HCT116 (cell line): ENCODE results near the gene PLVAP. TPM values are rescaled to one million over a fixed set of nuclear protein-coding genes. Genes with fewer than 3 reads are reported as not detected.
A peak's percentile ranks its signal among the peaks of the same experiment; 100 is the strongest.

Source experiments
- ATAC-seq: fragments of 200-7000 bp; cut with Tn5 transposase; 2 replicates; pipeline ENCODE4 v1.9.1; 2020; ENCODE audit warnings: mild to moderate bottlenecking, moderate library complexity
- BruUV-seq: library from RNA; stranded (reverse); fragments of 400-500 nt; replicated peaks from 2 replicates; lab custom pipeline; 2021; lab: Mats Ljungman, UMichigan
- CTCF ChIA-PET: fragments of 300-600 bp; sonication (Branson Sonifier 250); formaldehyde crosslinking; loops from one replicate; lab custom pipeline; 2021; ENCODE audit warnings: antibody characterized with exemption; lab: Charles Lee
- POLR2A ChIA-PET: fragments of 300-600, 350-600 bp; sonication (Branson Sonifier 250); formaldehyde crosslinking; loops from one replicate; lab custom pipeline; 2021; ENCODE audit warnings: antibody characterized with exemption; lab: Charles Lee
- RAD21 ChIA-PET, 2 experiments: fragments of 300-600 bp; sonication (Branson Sonifier 250); formaldehyde crosslinking; loops; one replicate each; lab custom pipeline; 2023; ENCODE audit warnings: low total read pairs in 2 of 2; ENCODE audit not compliant: uncharacterized antibody in 2 of 2, unreplicated experiment in 2 of 2, low non-redundant PET in 1 of 2; lab: Charles Lee
- DNase-seq: peaks from one replicate; pipeline ENCODE4 v3.0.0-alpha.2; 2010; ENCODE audit warnings: low read depth, low spot score
- H2AFZ ChIP-seq: fragments of 200-600 bp; shearing (Covaris generic), sonication (generic); 2 replicates; pipeline ENCODE4 v1.6.1; 2017; ENCODE audit warnings: low read depth, mixed run types, mixed read lengths, antibody characterized with exemption, low read length; ENCODE audit not compliant: poor library complexity, severe bottlenecking
- H3K27ac ChIP-seq: 2 replicates; pipeline ENCODE4 v1.5.1; 2012; ENCODE audit warnings: low read depth, low read length
- H3K27me3 ChIP-seq: fragments of 200-600 bp; sonication (generic); 2 replicates; pipeline ENCODE4 v1.6.1; 2016; ENCODE audit warnings: mixed run types, low read length, mixed read lengths; ENCODE audit not compliant: insufficient read depth
- H3K36me3 ChIP-seq, 2 experiments: fragments of 200-500 bp in 1 of 2; fragments of 200-600 bp in 1 of 2; sonication (Bioruptor generic) in 1 of 2; sonication (generic) in 1 of 2; 2 replicates each; pipeline versions ENCODE4 v1.5.1 to v1.6.1; 2014 to 2016; ENCODE audit warnings: low read length in 2 of 2, inconsistent platforms in 1 of 2, mixed read lengths in 1 of 2, mixed run types in 1 of 2; ENCODE audit not compliant: insufficient read depth in 2 of 2, control insufficient read depth in 1 of 2
- H3K4me1 ChIP-seq, 2 experiments: fragments of 200-600 bp in 1 of 2; sonication (generic) in 1 of 2; 2 replicates each; pipeline versions ENCODE4 v1.5.1 to v1.6.1; 2012 to 2017; ENCODE audit warnings: low read length in 2 of 2, inconsistent platforms in 1 of 2, mild to moderate bottlenecking in 1 of 2, mixed read lengths in 1 of 2, mixed run types in 1 of 2, moderate library complexity in 1 of 2; ENCODE audit not compliant: insufficient read depth in 2 of 2, control insufficient read depth in 1 of 2
- H3K4me2 ChIP-seq: fragments of 200-600 bp; sonication (generic); 2 replicates; pipeline ENCODE4 v1.6.1; 2017; ENCODE audit warnings: mixed run types, low read length, mixed read lengths
- H3K4me3 ChIP-seq, 2 experiments: fragments of 200-600 bp in 1 of 2; sonication (generic) in 1 of 2; replicated peaks in 1 of 2; 2 replicates each; pipeline ENCODE4 v1.5.1; 2011 to 2016; ENCODE audit warnings: low read length in 2 of 2, control low read depth in 1 of 2, low read depth in 1 of 2, mild to moderate bottlenecking in 1 of 2, mixed read lengths in 1 of 2, mixed run types in 1 of 2
- H3K79me2 ChIP-seq: fragments of 200-600 bp; sonication (generic); 2 replicates; pipeline ENCODE4 v1.6.1; 2017; ENCODE audit warnings: mild to moderate bottlenecking, mixed run types, low read length, moderate library complexity, mixed read lengths; ENCODE audit not compliant: insufficient read depth
- H3K9ac ChIP-seq: fragments of 200-600 bp; sonication (generic); 2 replicates; pipeline ENCODE4 v1.6.1; 2016; ENCODE audit warnings: low read length, mixed read lengths
- H3K9me2 ChIP-seq: fragments of 200-600 bp; sonication (generic), shearing (Covaris generic); 2 replicates; pipeline ENCODE4 v1.6.1; 2017; ENCODE audit warnings: mixed run types, mild to moderate bottlenecking, moderate library complexity; ENCODE audit not compliant: insufficient read depth
- H3K9me3 ChIP-seq, 2 experiments: fragments of 200-500 bp in 1 of 2; fragments of 200-600 bp in 1 of 2; sonication (Bioruptor generic) in 1 of 2; sonication (generic) in 1 of 2; 2 replicates each; pipeline ENCODE4 v1.6.1; 2014 to 2017; ENCODE audit warnings: low read length in 2 of 2, mixed read lengths in 2 of 2, inconsistent platforms in 1 of 2, low read depth in 1 of 2, mild to moderate bottlenecking in 1 of 2, mixed run types in 1 of 2, moderate library complexity in 1 of 2; ENCODE audit not compliant: control insufficient read depth in 1 of 2, insufficient read depth in 1 of 2
- H4K20me1 ChIP-seq: fragments of 200-600 bp; sonication (generic), shearing (Covaris generic); 2 replicates; pipeline ENCODE4 v1.6.1; 2017; ENCODE audit warnings: mixed run types, mild to moderate bottlenecking, moderate library complexity; ENCODE audit not compliant: insufficient read depth
- CBX3 ChIP-seq: IDR thresholded peaks from 2 replicates; pipeline ENCODE4 v1.6.1; 2012; ENCODE audit warnings: low read depth
- JUND ChIP-seq: IDR thresholded peaks from 2 replicates; pipeline ENCODE4 v1.6.1; 2012
- MAX ChIP-seq: IDR thresholded peaks from 2 replicates; pipeline ENCODE4 v1.6.1; 2012
- REST ChIP-seq: IDR thresholded peaks from 2 replicates; pipeline ENCODE4 v1.6.1; 2012; ENCODE audit warnings: low read depth
- SP1 ChIP-seq: IDR thresholded peaks from 2 replicates; pipeline ENCODE4 v1.6.1; 2012; ENCODE audit warnings: low read depth
- intact Hi-C: fragments of 100-400 bp; cut with micrococcal nuclease; formaldehyde crosslinking; loops from 2 replicates; pipeline ENCODE4 v1.10.0; 2022
- total RNA-seq: library from RNA; stranded (reverse); gene quantifications from one replicate; pipeline ENCODE4 v1.2.1, GENCODE V29; 2021; ENCODE audit not compliant: unreplicated experiment

The PLVAP gene
- total RNA-seq, 1 experiment from 2014 or later = 0.47 TPM

GRCh38 chr19:17393914-17394313, 16.8 kb upstream of the PLVAP start, which contains the start of gene CCDC194:
Gene CCDC194, minus strand, starts transcription at chr19:17394196. Its CDS starts 38 bp downstream, at chr19:17394158.
- ATAC-seq = no peak
- intact Hi-C loops = no loop called here
- POLR2A ChIA-PET = interaction anchor here (0.9 kb wide), 1 partner anchor 115 kb away, joined by 3 read pairs; no protein-coding TSS in a partner anchor
- H3K9me3 ChIP-seq = no peaks in the 10 kb centered on the region
- CTCF ChIA-PET = interaction anchor here (2.5 kb wide), 1 partner anchor 72 kb away, joined by 8 read pairs; no protein-coding TSS in a partner anchor
- BruUV-seq = no TSS peak
- peaks cover 11 to 32% of the 10 kb centered on the region in 2 experiments for H3K4me1 ChIP-seq
- TF ChIP-seq JUND = no peak
- no peak for TF ChIP-seq MAX
- no peak for TF ChIP-seq REST
- H4K20me1 ChIP-seq = no peaks in the 10 kb centered on the region
- peak within 1 kb of the TSS; percentile 20; the same call in 1 of the 2 replicates for H3K27ac ChIP-seq
- 0 out of 2 replicates have a peak within 1 kb of the TSS, but pooled peaks have one; percentile 4 for H3K9ac ChIP-seq
- DNase-seq = no peak
- no peaks in the 10 kb centered on the region for H3K36me3 ChIP-seq
- H3K4me3 ChIP-seq = peak within 1 kb of the TSS; percentile 31 to 32; a peak in 3 of 4 replicates
- peak within 1 kb of the TSS; percentile 67 for H3K4me2 ChIP-seq
- no peaks in the 10 kb centered on the region for H3K9me2 ChIP-seq
- H2AFZ ChIP-seq = peak within 1 kb of the TSS; percentile 52
- no peaks in the 10 kb centered on the region for H3K27me3 ChIP-seq
- RAD21 ChIA-PET = no interaction called here
- H3K79me2 ChIP-seq = no peaks in the 10 kb centered on the region

GRCh38 chr19:17393002-17393401, 15.9 kb upstream of the PLVAP start:
- no peak overlapping the region for H3K9ac ChIP-seq
- H3K36me3 ChIP-seq = no peaks in the 10 kb centered on the region
- ChIA-PET POLR2A (no interaction called here), RAD21 (no interaction called here)
- H3K9me3 ChIP-seq = no peaks in the 10 kb centered on the region
- H2AFZ ChIP-seq = no peak overlapping the region
- H4K20me1 ChIP-seq = no peaks in the 10 kb centered on the region
- BruUV-seq = no TSS peak
- DNase-seq (no peak), ATAC-seq (no peak)
- H3K4me2 ChIP-seq = peak overlapping the region; percentile 45
- TF ChIP-seq CBX3 = no peak
- no peak for TF ChIP-seq SP1
- TF ChIP-seq, all 23 proteins: peak for 0
- intact Hi-C loops = no loop called here
- no peaks in the 10 kb centered on the region for H3K9me2 ChIP-seq
- H3K27ac ChIP-seq = no peak overlapping the region
- H3K27me3 ChIP-seq = no peaks in the 10 kb centered on the region
- CTCF ChIA-PET = interaction anchor here (0.6 to 2.5 kb wide), 2 partner anchors 58 to 73 kb away, joined by 3 to 8 read pairs; no protein-coding TSS in a partner anchor
- no peak overlapping the region for H3K4me3 ChIP-seq
- H3K4me1 ChIP-seq = peaks cover 11 to 32% of the 10 kb centered on the region in 2 experiments
- no peaks in the 10 kb centered on the region for H3K79me2 ChIP-seq
